Measurements from ENCODE around the gene MAFG. TPM values are rescaled to one million over a fixed set of nuclear protein-coding genes. Genes with fewer than 3 reads are reported as not detected.
A peak's percentile ranks its signal among the peaks of the same experiment; 100 is the strongest.
"Not testable (repeated sequence)": the region's sequence is repeated elsewhere in the genome, so short reads cannot be mapped to it uniquely, and the experiment has no call there.

Gene MAFG
- polyA plus RNA-seq, 1 donor, result 21.1 TPM

GRCh38 chr17:81921537-81921862 lies 6.0 kb downstream of the MAFG start:
- H3K4me3 ChIP-seq (ENCODE audit: low read length), result no peak overlapping the region
- peaks cover 6% of the 10 kb centered on the region for H3K9me3 ChIP-seq (ENCODE audit: control insufficient read depth, low read depth, low read length)
- H3K4me1 ChIP-seq (ENCODE audit: control insufficient read depth, insufficient read depth, low read length), result peaks cover 52% of the 10 kb centered on the region
- H3K27me3 ChIP-seq (ENCODE audit: control insufficient read depth, insufficient read depth, low read length), result no peaks in the 10 kb centered on the region
- no peak overlapping the region for H3K27ac ChIP-seq (ENCODE audit: low read length)
- WGBS (ENCODE audit: insufficient coverage, low lambda C conversion rate), result 100% methylated on average over 3 of the region's 3 CpGs
- DNase-seq, result no peak
- peaks cover 33% of the 10 kb centered on the region for H3K36me3 ChIP-seq (ENCODE audit: control insufficient read depth, insufficient read depth, low read length)

- no peaks in the 10 kb centered on the region for H3K27me3 ChIP-seq (ENCODE audit: control insufficient read depth, insufficient read depth, low read length)
- H3K27ac ChIP-seq (ENCODE audit: low read length), result no peak overlapping the region
- peaks cover 36% of the 10 kb centered on the region for H3K36me3 ChIP-seq (ENCODE audit: control insufficient read depth, insufficient read depth, low read length)
- peaks cover 52% of the 10 kb centered on the region for H3K4me1 ChIP-seq (ENCODE audit: control insufficient read depth, insufficient read depth, low read length)
- H3K9me3 ChIP-seq (ENCODE audit: control insufficient read depth, low read depth, low read length), result peaks cover 6% of the 10 kb centered on the region
- no peak for DNase-seq
- no peak overlapping the region for H3K4me3 ChIP-seq (ENCODE audit: low read length)
- WGBS (ENCODE audit: insufficient coverage, low lambda C conversion rate), result 100% methylated on average over 1 of the region's 33 CpGs
Observed at GRCh38 chr17:81920612-81921536, 6.7 kb downstream of the MAFG start.

- peak in 1 of 2 donors; percentile 50 for DNase-seq
- Histone ChIP-seq H3K4me1 (ENCODE audit: control insufficient read depth, insufficient read depth, low read length) (peaks cover 37% of the 10 kb centered on the region), H3K36me3 (ENCODE audit: control insufficient read depth, insufficient read depth, low read length) (peaks cover 55% of the 10 kb centered on the region), H3K27ac (ENCODE audit: low read length) (peak overlapping the region; percentile 48), H3K9me3 (ENCODE audit: control insufficient read depth, low read depth, low read length) (peaks cover 6% of the 10 kb centered on the region), H3K4me3 (ENCODE audit: low read length) (no peak overlapping the region), H3K27me3 (ENCODE audit: control insufficient read depth, insufficient read depth, low read length) (no peaks in the 10 kb centered on the region)
- WGBS (ENCODE audit: insufficient coverage, low lambda C conversion rate), result 100% methylated on average over 1 of the region's 15 CpGs
Observed at GRCh38 chr17:81918832-81919545, 8.5 kb downstream of the MAFG start.

GRCh38 chr17:81918333-81918669 lies 9.2 kb downstream of the MAFG start:
- H3K4me1 ChIP-seq (ENCODE audit: control insufficient read depth, insufficient read depth, low read length), result peaks cover 30% of the 10 kb centered on the region
- DNase-seq; H3K4me3 ChIP-seq (ENCODE audit: low read length); H3K9me3 ChIP-seq (ENCODE audit: control insufficient read depth, low read depth, low read length); H3K27me3 ChIP-seq (ENCODE audit: control insufficient read depth, insufficient read depth, low read length): not testable (repeated sequence)
- H3K36me3 ChIP-seq (ENCODE audit: control insufficient read depth, insufficient read depth, low read length), result peaks cover 62% of the 10 kb centered on the region
- peak overlapping the region; percentile 48 for H3K27ac ChIP-seq (ENCODE audit: low read length)
- WGBS (ENCODE audit: insufficient coverage, low lambda C conversion rate), result no CpG with 5 or more reads among the region's 9 CpGs

- Histone ChIP-seq H3K27me3 (ENCODE audit: control insufficient read depth, insufficient read depth, low read length) (no peaks in the 10 kb centered on the region), H3K9me3 (ENCODE audit: control insufficient read depth, low read depth, low read length) (peaks cover 6% of the 10 kb centered on the region), H3K4me1 (ENCODE audit: control insufficient read depth, insufficient read depth, low read length) (peaks cover 26% of the 10 kb centered on the region), H3K36me3 (ENCODE audit: control insufficient read depth, insufficient read depth, low read length) (peaks cover 66% of the 10 kb centered on the region), H3K4me3 (ENCODE audit: low read length) (peak within 1 kb of the TSS; percentile 62), H3K27ac (ENCODE audit: low read length) (peak within 1 kb of the TSS; percentile 48)
- peak; percentile 64 to 79 for DNase-seq
- no CpG with 5 or more reads among the region's 94 CpGs for WGBS (ENCODE audit: insufficient coverage, low lambda C conversion rate)
Observed at GRCh38 chr17:81917565-81918332, 9.8 kb downstream of the MAFG start, which contains the start of gene SIRT7. Gene SIRT7 (minus strand): TSS chr17:81918176. CDS start chr17:81918131, 45 bp downstream.

GRCh38 chr17:81916234-81917001 lies 11.1 kb downstream of the MAFG start:
- DNase-seq, result peak in 1 of 2 donors; percentile 61
- Histone ChIP-seq H3K36me3 (ENCODE audit: control insufficient read depth, insufficient read depth, low read length) (peaks cover 68% of the 10 kb centered on the region), H3K27ac (ENCODE audit: low read length) (peak overlapping the region; percentile 44)

GRCh38 chr17:81915331-81915730 lies 12.2 kb downstream of the MAFG start:
- WGBS (ENCODE audit: insufficient coverage, low lambda C conversion rate), result no CpG with 5 or more reads among the region's 12 CpGs
- Histone ChIP-seq H3K4me3 (ENCODE audit: low read length) (no peak overlapping the region), H3K27me3 (ENCODE audit: control insufficient read depth, insufficient read depth, low read length) (no peaks in the 10 kb centered on the region), H3K27ac (ENCODE audit: low read length) (no peak overlapping the region), H3K9me3 (ENCODE audit: control insufficient read depth, low read depth, low read length) (peaks cover 5% of the 10 kb centered on the region), H3K36me3 (ENCODE audit: control insufficient read depth, insufficient read depth, low read length) (peaks cover 57% of the 10 kb centered on the region), H3K4me1 (ENCODE audit: control insufficient read depth, insufficient read depth, low read length) (peaks cover 29% of the 10 kb centered on the region)
- no peak for DNase-seq

More at GRCh38 chr17:81916234-81917001, 11.1 kb downstream of the MAFG start:
- peaks cover 28% of the 10 kb centered on the region for H3K4me1 ChIP-seq (ENCODE audit: control insufficient read depth, insufficient read depth, low read length)
- no peaks in the 10 kb centered on the region for H3K27me3 ChIP-seq (ENCODE audit: control insufficient read depth, insufficient read depth, low read length)
- H3K9me3 ChIP-seq (ENCODE audit: control insufficient read depth, low read depth, low read length), result peaks cover 5% of the 10 kb centered on the region
- H3K4me3 ChIP-seq (ENCODE audit: low read length), result peak overlapping the region; percentile 62
- WGBS (ENCODE audit: insufficient coverage, low lambda C conversion rate), result 100% methylated on average over 1 of the region's 21 CpGs

GRCh38 chr17:81914103-81914850 lies 13.3 kb downstream of the MAFG start:
- H3K4me1 ChIP-seq (ENCODE audit: control insufficient read depth, insufficient read depth, low read length), result peaks cover 38% of the 10 kb centered on the region
- peaks cover 5% of the 10 kb centered on the region for H3K9me3 ChIP-seq (ENCODE audit: control insufficient read depth, low read depth, low read length)
- DNase-seq, result no peak
- H3K4me3 ChIP-seq (ENCODE audit: low read length), result no peak overlapping the region
- no peak overlapping the region for H3K27ac ChIP-seq (ENCODE audit: low read length)
- H3K36me3 ChIP-seq (ENCODE audit: control insufficient read depth, insufficient read depth, low read length), result peaks cover 49% of the 10 kb centered on the region
- no peaks in the 10 kb centered on the region for H3K27me3 ChIP-seq (ENCODE audit: control insufficient read depth, insufficient read depth, low read length)
- WGBS (ENCODE audit: insufficient coverage, low lambda C conversion rate), result no CpG with 5 or more reads among the region's 36 CpGs

- Histone ChIP-seq H3K27me3 (ENCODE audit: control insufficient read depth, insufficient read depth, low read length) (no peaks in the 10 kb centered on the region), H3K27ac (ENCODE audit: low read length) (no peak overlapping the region), H3K4me3 (ENCODE audit: low read length) (no peak overlapping the region), H3K9me3 (ENCODE audit: control insufficient read depth, low read depth, low read length) (peaks cover 5% of the 10 kb centered on the region), H3K36me3 (ENCODE audit: control insufficient read depth, insufficient read depth, low read length) (peaks cover 51% of the 10 kb centered on the region), H3K4me1 (ENCODE audit: control insufficient read depth, insufficient read depth, low read length) (peaks cover 31% of the 10 kb centered on the region)
- 80% methylated on average over 1 of the region's 31 CpGs for WGBS (ENCODE audit: insufficient coverage, low lambda C conversion rate)
- DNase-seq, result no peak
Observed at GRCh38 chr17:81913394-81914102, 14.0 kb downstream of the MAFG start.
